ENCODE data around the gene MED26. TPM values are rescaled to one million over a fixed set of nuclear protein-coding genes. Genes with fewer than 3 reads are reported as not detected.

The MED26 gene
- total and polyA plus RNA-seq, 2 experiments from 2014 or later, result 9.1 to 14.2 TPM

GRCh38 chr19:16531380-16531669 lies 96.7 kb downstream of the MED26 start:
- H3K4me3 ChIP-seq, result no peak overlapping the region
- no peaks in the 10 kb centered on the region for H3K27me3 ChIP-seq
- no peaks in the 10 kb centered on the region for H3K4me1 ChIP-seq (ENCODE audit: low read depth)
- no peaks in the 10 kb centered on the region for H3K9me3 ChIP-seq (ENCODE audit: low read depth)
- H3K27ac ChIP-seq, result no peak overlapping the region
- DNase-seq (ENCODE audit: low read depth in 1 of 2, low spot score in 1 of 2), result no peak
- TF ChIP-seq CTCF (IDR thresholded peaks at IDR 0.05; ENCODE audit: low read depth, low read length), result no peak
- H3K36me3 ChIP-seq, result peaks cover 71% of the 10 kb centered on the region

- Histone ChIP-seq H3K27me3 (no peaks in the 10 kb centered on the region), H3K27ac (no peak overlapping the region), H3K4me3 (no peak overlapping the region), H3K4me1 (ENCODE audit: low read depth) (no peaks in the 10 kb centered on the region), H3K9me3 (ENCODE audit: low read depth) (no peaks in the 10 kb centered on the region), H3K36me3 (peaks cover 72% of the 10 kb centered on the region)
- TF ChIP-seq CTCF (IDR thresholded peaks at IDR 0.05; ENCODE audit: low read depth, low read length), result no peak
- DNase-seq (ENCODE audit: low read depth in 1 of 2, low spot score in 1 of 2), result no peak
These were observed 97.2 kb downstream of the MED26 start for GRCh38 chr19:16530540-16531379.

GRCh38 chr19:16529466-16530144 lies 98.4 kb downstream of the MED26 start:
- Histone ChIP-seq H3K27me3 (no peaks in the 10 kb centered on the region), H3K27ac (no peak overlapping the region), H3K9me3 (ENCODE audit: low read depth) (no peaks in the 10 kb centered on the region), H3K4me1 (ENCODE audit: low read depth) (no peaks in the 10 kb centered on the region), H3K4me3 (no peak overlapping the region), H3K36me3 (peaks cover 81% of the 10 kb centered on the region)
- TF ChIP-seq CTCF (IDR thresholded peaks at IDR 0.05; ENCODE audit: low read depth, low read length), result no peak
- DNase-seq (ENCODE audit: low read depth in 1 of 2, low spot score in 1 of 2), result no peak

GRCh38 chr19:16527971-16528521 lies 100.0 kb downstream of the MED26 start:
- H3K4me3 ChIP-seq, result no peak overlapping the region
- no peaks in the 10 kb centered on the region for H3K9me3 ChIP-seq (ENCODE audit: low read depth)
- peaks cover 82% of the 10 kb centered on the region for H3K36me3 ChIP-seq
- H3K4me1 ChIP-seq (ENCODE audit: low read depth), result no peaks in the 10 kb centered on the region
- no peak overlapping the region for H3K27ac ChIP-seq
- no peaks in the 10 kb centered on the region for H3K27me3 ChIP-seq
- DNase-seq (ENCODE audit: low read depth in 1 of 2, low spot score in 1 of 2), result peak; percentile 13 to 20
- TF ChIP-seq CTCF (IDR thresholded peaks at IDR 0.05; ENCODE audit: low read depth, low read length), result peak; percentile 38

GRCh38 chr19:16527334-16527935 lies 100.6 kb downstream of the MED26 start:
- Histone ChIP-seq H3K4me3 (no peak overlapping the region), H3K27me3 (no peaks in the 10 kb centered on the region), H3K4me1 (ENCODE audit: low read depth) (no peaks in the 10 kb centered on the region), H3K9me3 (ENCODE audit: low read depth) (no peaks in the 10 kb centered on the region), H3K27ac (no peak overlapping the region), H3K36me3 (peaks cover 83% of the 10 kb centered on the region)
- no peak for DNase-seq (ENCODE audit: low read depth in 1 of 2, low spot score in 1 of 2)
- no peak for TF ChIP-seq CTCF (IDR thresholded peaks at IDR 0.05; ENCODE audit: low read depth, low read length)
